ENCODE measurements around the gene SPTBN5.
A peak's percentile ranks its signal among the peaks of the same experiment; 100 is the strongest.

SPTBN5 gene

GRCh38 chr15:41827290-41827879 is 66.5 kb downstream of the SPTBN5 start:
- DNase-seq (ENCODE audit: low read depth in 2 of 2, low spot score in 1 of 2), result no peak

GRCh38 chr15:41825572-41826535 is 68.0 kb downstream of the SPTBN5 start:
- no peak for DNase-seq (ENCODE audit: low read depth in 2 of 2, low spot score in 1 of 2)

GRCh38 chr15:41825145-41825544 is 68.7 kb downstream of the SPTBN5 start:
- no peak for DNase-seq (ENCODE audit: low read depth in 2 of 2, low spot score in 1 of 2)

GRCh38 chr15:41824062-41824745 is 69.6 kb downstream of the SPTBN5 start:
- no peak for DNase-seq (ENCODE audit: low read depth in 2 of 2, low spot score in 1 of 2)

- no peak for DNase-seq (ENCODE audit: low read depth in 2 of 2, low spot score in 1 of 2)
These were observed 70.4 kb downstream of the SPTBN5 start for GRCh38 chr15:41823502-41823901.

- no peak for DNase-seq (ENCODE audit: low read depth in 2 of 2, low spot score in 1 of 2)
These were observed 70.9 kb downstream of the SPTBN5 start for GRCh38 chr15:41822957-41823356.

GRCh38 chr15:41822471-41822870 is 71.4 kb downstream of the SPTBN5 start:
- no peak for DNase-seq (ENCODE audit: low read depth in 2 of 2, low spot score in 1 of 2)

GRCh38 chr15:41821831-41822230 is 72.0 kb downstream of the SPTBN5 start:
- no peak for DNase-seq (ENCODE audit: low read depth in 2 of 2, low spot score in 1 of 2)

GRCh38 chr15:41820791-41821423 is 72.9 kb downstream of the SPTBN5 start:
- DNase-seq (ENCODE audit: low read depth in 2 of 2, low spot score in 1 of 2), result no peak

GRCh38 chr15:41819455-41820050 is 74.3 kb downstream of the SPTBN5 start:
- DNase-seq (ENCODE audit: low read depth in 2 of 2, low spot score in 1 of 2), result no peak

- DNase-seq (ENCODE audit: low read depth in 2 of 2, low spot score in 1 of 2), result no peak
These were observed 76.1 kb downstream of the SPTBN5 start for GRCh38 chr15:41817781-41818180.

GRCh38 chr15:41817327-41817726 is 76.5 kb downstream of the SPTBN5 start:
- no peak for DNase-seq (ENCODE audit: low read depth in 2 of 2, low spot score in 1 of 2)

- no peak for DNase-seq (ENCODE audit: low read depth in 2 of 2, low spot score in 1 of 2)
These were observed 77.1 kb downstream of the SPTBN5 start for GRCh38 chr15:41816788-41817187.

GRCh38 chr15:41814534-41814933 is 79.3 kb downstream of the SPTBN5 start:
- DNase-seq (ENCODE audit: low read depth in 2 of 2, low spot score in 1 of 2), result no peak

- DNase-seq (ENCODE audit: low read depth in 2 of 2, low spot score in 1 of 2), result no peak
These were observed 80.4 kb downstream of the SPTBN5 start for GRCh38 chr15:41813426-41813825.

- no peak for DNase-seq (ENCODE audit: low read depth in 2 of 2, low spot score in 1 of 2)
These were observed 81.0 kb downstream of the SPTBN5 start for GRCh38 chr15:41812820-41813375.

- DNase-seq (ENCODE audit: low read depth in 2 of 2, low spot score in 1 of 2), result peak; percentile 42 to 44
These were observed 82.2 kb downstream of the SPTBN5 start for GRCh38 chr15:41811432-41812195.

- DNase-seq (ENCODE audit: low read depth in 2 of 2, low spot score in 1 of 2), result no peak
These were observed 83.0 kb downstream of the SPTBN5 start for GRCh38 chr15:41810651-41811431.

- DNase-seq (ENCODE audit: low read depth in 2 of 2, low spot score in 1 of 2), result no peak
These were observed 84.2 kb downstream of the SPTBN5 start for GRCh38 chr15:41809526-41810220.

All from stimulated activated CD8-positive, alpha-beta memory T cell treated with anti-CD3 and anti-CD28 coated beads, Interleukin-4, amount 100 ng/mL, for 1 hour (primary cell).